HG03378 (cell line): ENCODE results near the gene ADAMTS14.
"Not testable (repeated sequence)": the region's sequence is repeated elsewhere in the genome, so short reads cannot be mapped to it uniquely, and the experiment has no call there.

Experiments
- ATAC-seq: cut with Tn5 transposase; IDR thresholded peaks from one replicate; pipeline ENCODE4 v1.9.1; 2021; ENCODE audit warnings: mild to moderate bottlenecking, moderate library complexity; ENCODE audit not compliant: unreplicated experiment

ADAMTS14 gene

GRCh38 chr10:70749756-70750155, 77.5 kb downstream of the ADAMTS14 start:
- ATAC-seq: no peak

- ATAC-seq: no peak
Measured at GRCh38 chr10:70750156-70750703, 77.9 kb downstream of the ADAMTS14 start.

GRCh38 chr10:70751356-70751755, 79.0 kb downstream of the ADAMTS14 start:
- ATAC-seq: no peak

GRCh38 chr10:70751991-70752390, 79.7 kb downstream of the ADAMTS14 start:
- ATAC-seq: no peak

GRCh38 chr10:70752571-70752970, 80.3 kb downstream of the ADAMTS14 start:
- no peak for ATAC-seq

- ATAC-seq: no peak
Measured at GRCh38 chr10:70753026-70753663, 80.8 kb downstream of the ADAMTS14 start.

- no peak for ATAC-seq
Measured at GRCh38 chr10:70753841-70754621, 81.7 kb downstream of the ADAMTS14 start.

- no peak for ATAC-seq
Measured at GRCh38 chr10:70756700-70757360, 84.5 kb downstream of the ADAMTS14 start.

GRCh38 chr10:70757856-70758255, 85.5 kb downstream of the ADAMTS14 start:
- ATAC-seq: no peak

- no peak for ATAC-seq
Measured at GRCh38 chr10:70758757-70759514, 86.6 kb downstream of the ADAMTS14 start.

GRCh38 chr10:70759781-70760180, 87.5 kb downstream of the ADAMTS14 start:
- ATAC-seq: no peak

GRCh38 chr10:70760271-70760787, 88.0 kb downstream of the ADAMTS14 start:
- no peak for ATAC-seq

GRCh38 chr10:70761031-70761601, 88.8 kb downstream of the ADAMTS14 start:
- ATAC-seq: no peak

- no peak for ATAC-seq
Measured at GRCh38 chr10:70761727-70762350, 89.5 kb downstream of the ADAMTS14 start.

GRCh38 chr10:70762441-70763175, 90.3 kb downstream of the ADAMTS14 start:
- no peak for ATAC-seq

GRCh38 chr10:70763567-70763966, 91.3 kb downstream of the ADAMTS14 start:
- ATAC-seq: no peak

- no peak for ATAC-seq
Measured at GRCh38 chr10:70765794-70766594, 93.7 kb downstream of the ADAMTS14 start.

GRCh38 chr10:70768026-70768685, 95.8 kb downstream of the ADAMTS14 start:
- not testable (repeated sequence) for ATAC-seq
